K562 (cell line): ENCODE results near the gene ARNT2. TPM values are rescaled to one million over a fixed set of nuclear protein-coding genes. Genes with fewer than 3 reads are reported as not detected.

Experiments used
- ATAC-seq: fragments of 200-7000 bp; cut with Tn5 transposase; 3 replicates; pipeline ENCODE4 v1.9.1; 2020; ENCODE audit warnings: moderate library complexity
- BruUV-seq: library from RNA; stranded (reverse); fragments of 400-500 nt; replicated peaks from 2 replicates; lab custom pipeline; 2021; lab: Mats Ljungman, UMichigan
- CTCF ChIA-PET: fragments of 300-600 bp; formaldehyde crosslinking; extraction: SDS; loops from one replicate; lab custom pipeline; 2021; ENCODE audit warnings: low intra/inter-chr PET ratio; lab: Yijun Ruan, JAX
- POLR2A ChIA-PET: fragments of 300-600, 350-650 bp; sonication (Branson Sonifier 250); formaldehyde crosslinking; extraction: SDS; loops from one replicate; lab custom pipeline; 2021; ENCODE audit warnings: antibody characterized with exemption, inconsistent platforms; lab: Yijun Ruan, JAX
- DNase-seq, 4 experiments: peaks; one replicate each; pipeline versions ENCODE4 v3.0.0 to v3.0.0-alpha.2; 2011 to 2018; ENCODE audit warnings: low spot score in 3 of 4, mixed read lengths in 3 of 4; ENCODE audit errors: extremely low read depth in 1 of 4
- FAIRE-seq: peaks from 2 replicates; lab custom pipeline; 2011; peaks lifted over from hg19 to GRCh38; lab: Jason Lieb, UNC
- H2AFZ ChIP-seq: 2 replicates; pipeline ENCODE4 v1.6.0; 2011; ENCODE audit warnings: low read depth, low read length, control low read depth, inconsistent platforms
- H3K27ac ChIP-seq: fragments of 200-600 bp; 3 replicates; pipeline ENCODE4 v1.8.0; 2011; ENCODE audit warnings: low read depth, mild to moderate bottlenecking, control low read depth, inconsistent platforms, low read length, moderate library complexity, mixed read lengths; ENCODE audit errors: extremely low read depth
- H3K27me3 ChIP-seq, 2 experiments: fragments of 300-600 bp in 1 of 2; 2 replicates in 1 of 2; 3 replicates in 1 of 2; pipeline versions ENCODE4 v1.6.0 to v1.8.0; 2011; ENCODE audit warnings: inconsistent platforms in 2 of 2, low read length in 2 of 2, mild to moderate bottlenecking in 1 of 2, mixed read lengths in 1 of 2, moderate library complexity in 1 of 2; ENCODE audit not compliant: control insufficient read depth in 2 of 2, insufficient read depth in 2 of 2
- H3K36me3 ChIP-seq: fragments of 300-600 bp; 3 replicates; pipeline ENCODE4 v1.8.0; 2011; ENCODE audit warnings: mild to moderate bottlenecking, low read length, inconsistent platforms; ENCODE audit not compliant: control insufficient read depth, insufficient read depth
- H3K4me1 ChIP-seq, 2 experiments: fragments of 200-600 bp in 1 of 2; replicated peaks in 1 of 2; 2 replicates in 1 of 2; 3 replicates in 1 of 2; pipeline versions ENCODE4 v1.5.1 to v1.8.0; 2011; ENCODE audit warnings: inconsistent platforms in 2 of 2, low read length in 2 of 2, mild to moderate bottlenecking in 1 of 2, mixed read lengths in 1 of 2, moderate library complexity in 1 of 2; ENCODE audit not compliant: control insufficient read depth in 2 of 2, insufficient read depth in 2 of 2
- H3K4me2 ChIP-seq: 2 replicates; pipeline ENCODE4 v1.6.1; 2011; ENCODE audit warnings: low read length, control low read depth, inconsistent platforms, mixed read lengths; ENCODE audit not compliant: insufficient read depth
- H3K4me3 ChIP-seq: fragments of 200-600 bp; sonication (generic), shearing (Covaris generic); 2 replicates; pipeline ENCODE4 v1.5.1; 2016; ENCODE audit warnings: control low read depth, inconsistent platforms
- H3K79me2 ChIP-seq: fragments of 200-600 bp; 3 replicates; pipeline ENCODE4 v1.8.0; 2011; ENCODE audit warnings: low read length, inconsistent platforms; ENCODE audit not compliant: control insufficient read depth, insufficient read depth
- H3K9ac ChIP-seq, 2 experiments: 2 replicates each; pipeline versions ENCODE4 v1.6.0 to v1.6.1; 2011; ENCODE audit warnings: low read depth in 2 of 2, low read length in 2 of 2, control low read depth in 1 of 2, inconsistent platforms in 1 of 2, mild to moderate bottlenecking in 1 of 2, mixed read lengths in 1 of 2; ENCODE audit not compliant: insufficient read depth in 1 of 2
- H3K9me1 ChIP-seq: one replicate; pipeline ENCODE4 v1.6.0; 2011; ENCODE audit warnings: inconsistent platforms, mild to moderate bottlenecking, low read length, moderate library complexity; ENCODE audit not compliant: control insufficient read depth, insufficient read depth
- H3K9me3 ChIP-seq: replicated peaks from 2 replicates; pipeline ENCODE4 v1.5.1; 2011; ENCODE audit warnings: low read depth, low read length, inconsistent platforms; ENCODE audit not compliant: control insufficient read depth, insufficient read depth
- H4K20me1 ChIP-seq: replicated peaks from 2 replicates; pipeline ENCODE4 v1.6.1; 2011; ENCODE audit warnings: low read length, inconsistent platforms, mixed read lengths; ENCODE audit not compliant: control insufficient read depth, insufficient read depth
- CSDE1 ChIP-seq, 2 experiments: fragments of 450-650 bp; IDR thresholded peaks; 2 replicates each; pipeline ENCODE4 v1.6.1; 2016; ENCODE audit warnings: mild to moderate bottlenecking in 1 of 2
- CTCFL ChIP-seq: IDR thresholded peaks from 2 replicates; pipeline ENCODE4 v1.6.1; 2011; ENCODE audit warnings: borderline replicate concordance, low read depth, mild to moderate bottlenecking, moderate library complexity, low read length; ENCODE audit not compliant: insufficient read depth, poor library complexity, severe bottlenecking
- FOXP1 ChIP-seq: sonication (generic); formaldehyde crosslinking; IDR thresholded peaks from 2 replicates; pipeline ENCODE4 v1.8.0; 2022; ENCODE audit warnings: mild to moderate bottlenecking, missing genetic modification reagents
- PML ChIP-seq: IDR thresholded peaks from 2 replicates; pipeline ENCODE4 v1.6.1; 2012; ENCODE audit warnings: low read length, inconsistent platforms
- STAG1 ChIP-seq: sonication (generic); formaldehyde crosslinking; IDR thresholded peaks from 2 replicates; pipeline ENCODE4 v1.5.0; 2020; ENCODE audit warnings: missing genetic modification reagents, borderline replicate concordance
- TAF9B ChIP-seq: fragments of 450-650 bp; IDR thresholded peaks from 2 replicates; pipeline ENCODE4 v1.6.1; 2018; ENCODE audit warnings: mild to moderate bottlenecking; ENCODE audit not compliant: partially characterized antibody
- ZC3H11A ChIP-seq: IDR thresholded peaks from 2 replicates; pipeline ENCODE4 v1.6.1; 2012; ENCODE audit warnings: low read depth, low read length, improper control_type of control experiment
- ZNF134 ChIP-seq: fragments of 250-450 bp; sonication (Bioruptor Pico); conservative IDR thresholded peaks from 2 replicates; pipeline ENCODE4 v1.4.0; 2020
- ZNF586 ChIP-seq: fragments of 450-650 bp; formaldehyde crosslinking; conservative IDR thresholded peaks from 2 replicates; pipeline ENCODE4 v1.4.0; 2020; ENCODE audit warnings: mild to moderate bottlenecking, moderate library complexity
- ZNF639 ChIP-seq, 2 experiments: fragments of 200-800 bp in 1 of 2; sonication (Bioruptor generic) in 1 of 2; sonication (generic) in 1 of 2; formaldehyde crosslinking in 1 of 2; IDR thresholded peaks in 1 of 2; conservative IDR thresholded peaks in 1 of 2; 2 replicates each; pipeline versions ENCODE4 v1.5.0 to v1.6.1; 2016 to 2020; ENCODE audit warnings: missing compliant biosample characterization in 1 of 2, missing genetic modification characterization in 1 of 2, missing genetic modification reagents in 1 of 2
- WGBS: fragments of 100-300 bp; shearing (Covaris generic); methylation state at CpG from one replicate; pipeline ENCODE4 v1.1.6; 2016; ENCODE audit warnings: low coverage, mixed read lengths; ENCODE audit not compliant: insufficient coverage; ENCODE audit errors: missing lambda C conversion rate; 5-methylcytosine and 5-hydroxymethylcytosine counted together
- in situ Hi-C: fragments of 300-500 bp; cut with MboI; formaldehyde crosslinking; loops from 4 replicates; pipeline ENCODE4 v1.15.0; 2018; ENCODE audit warnings: inconsistent platforms, mixed read lengths
- intact Hi-C: fragments of 100-400 bp; cut with micrococcal nuclease; formaldehyde crosslinking; loops from 2 replicates; pipeline ENCODE4 v1.14.2; 2022
- polyA plus RNA-seq, 8 experiments: library from polyadenylated mRNA; depleted of rRNA in 4 of 8; stranded (reverse) in 5 of 8; unstranded in 3 of 8; fragments of >200 nt; fragmentation: Nextera tagmentation in 2 of 8; fragmentation: Illumina TruSeq in 1 of 8; extraction: Ambion mirVana in 2 of 8; extraction: Trizol in 1 of 8; gene quantifications; 2 replicates each; pipeline versions ENCODE4 v1.2.1 to v1.2.3, GENCODE V29; 2011 to 2014; ENCODE audit warnings: inconsistent platforms in 1 of 8, missing spikeins in 1 of 8
- total RNA-seq, 7 experiments: library from RNA; depleted of rRNA in 6 of 7; stranded (reverse); fragments of >200 nt in 6 of 7; fragmentation: Illumina TruSeq in 2 of 7; extraction: Trizol in 2 of 7; gene quantifications; 2 replicates each; pipeline versions ENCODE4 v1.2.1 to v1.2.3, GENCODE V29; 2011 to 2021; ENCODE audit warnings: low replicate concordance in 1 of 7
- TF ChIP-seq, protein P1 (sequence below): fragments of 250-450 bp; sonication (Bioruptor Pico); IDR thresholded peaks from 2 replicates; pipeline ENCODE4 v1.8.0; 2021; ENCODE audit warnings: mild to moderate bottlenecking, moderate library complexity
- TF ChIP-seq, protein P2 (sequence below): sonication (generic); formaldehyde crosslinking; IDR thresholded peaks from 2 replicates; pipeline ENCODE4 v1.8.1; 2023; ENCODE audit warnings: mild to moderate bottlenecking, missing genetic modification reagents

The ARNT2 gene
- total and polyA plus RNA-seq, 9 of the 15 experiments (the other 6 are each of a cell fraction or from before 2014, with no cell fraction given), result 0.01 TPM; not detected in 8

DNA sequence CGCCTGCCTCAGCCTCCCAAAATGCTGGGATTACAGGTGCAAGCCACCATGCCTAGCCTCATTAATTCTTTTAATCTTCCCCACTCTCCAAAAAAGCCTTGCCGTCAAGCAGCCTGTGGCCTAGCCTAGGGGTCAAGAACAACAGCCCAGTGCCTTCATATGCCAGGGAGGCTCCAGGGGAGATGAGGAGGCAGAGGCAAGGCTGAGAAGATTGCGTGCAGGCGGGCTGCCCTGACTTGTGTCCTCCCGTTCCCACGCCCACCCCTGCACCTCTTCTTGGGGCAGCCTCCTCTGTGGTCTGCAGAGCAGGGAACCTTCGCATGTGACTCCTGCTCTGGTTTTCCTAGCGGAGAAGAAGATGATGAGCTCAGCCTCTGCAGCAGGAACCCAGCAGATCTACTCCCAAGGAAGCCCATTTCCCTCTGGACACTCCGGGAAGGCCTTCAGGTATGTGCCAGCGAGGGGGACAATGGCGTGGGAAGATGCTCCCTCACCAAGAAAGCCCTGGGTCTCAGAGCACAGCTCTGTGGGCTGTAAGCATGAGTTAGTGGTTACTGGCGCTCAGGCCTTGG is 172.4 kb downstream of the ARNT2 start:
- BruUV-seq, result no TSS peak
- H3K4me3 ChIP-seq, result no peak overlapping the region
- ATAC-seq (no peak), FAIRE-seq (no peak), DNase-seq (no peak)
- intact Hi-C loops, result no loop called here
- WGBS, result under 1% methylated on average over 10 of the region's 12 CpGs
- H3K79me2 ChIP-seq, result no peaks in the 10 kb centered on the region
- peaks cover 2 to 60% of the 10 kb centered on the region in 2 experiments; a peak in 3 of 5 replicates for H3K27me3 ChIP-seq
- H3K36me3 ChIP-seq, result no peaks in the 10 kb centered on the region
- H3K9ac ChIP-seq, result no peak overlapping the region
- H3K9me3 ChIP-seq, result no peaks in the 10 kb centered on the region
- H4K20me1 ChIP-seq, result peaks cover 5% of the 10 kb centered on the region; the same call in 1 of the 2 replicates
- H3K4me1 ChIP-seq, result no peaks in the 10 kb centered on the region
- ChIA-PET POLR2A (no interaction called here), CTCF (no interaction called here)
- H3K9me1 ChIP-seq, result no peaks in the 10 kb centered on the region
- no peak overlapping the region for H2AFZ ChIP-seq
- H3K27ac ChIP-seq, result no peak overlapping the region
- in situ Hi-C loops, result no loop called here
- no peak overlapping the region for H3K4me2 ChIP-seq
- TF ChIP-seq PML (no peak), ZNF134 (CRISPR knock-in tag) (no peak), CTCFL (no peak), FOXP1 (CRISPR knock-in tag) (no peak), TAF9B (no peak), CSDE1 (IDR thresholded peaks at IDR 0.05) (no peak), ZNF586 (CRISPR knock-in tag) (no peak), STAG1 (CRISPR knock-in tag) (no peak), ZNF639 (CRISPR knock-in tag; conservative IDR thresholded peaks at IDR 0.05 in 1 of 2, IDR thresholded peaks at IDR 0.05 in 1 of 2) (no peak), ZC3H11A (no peak)
- TF ChIP-seq, protein P1, sequence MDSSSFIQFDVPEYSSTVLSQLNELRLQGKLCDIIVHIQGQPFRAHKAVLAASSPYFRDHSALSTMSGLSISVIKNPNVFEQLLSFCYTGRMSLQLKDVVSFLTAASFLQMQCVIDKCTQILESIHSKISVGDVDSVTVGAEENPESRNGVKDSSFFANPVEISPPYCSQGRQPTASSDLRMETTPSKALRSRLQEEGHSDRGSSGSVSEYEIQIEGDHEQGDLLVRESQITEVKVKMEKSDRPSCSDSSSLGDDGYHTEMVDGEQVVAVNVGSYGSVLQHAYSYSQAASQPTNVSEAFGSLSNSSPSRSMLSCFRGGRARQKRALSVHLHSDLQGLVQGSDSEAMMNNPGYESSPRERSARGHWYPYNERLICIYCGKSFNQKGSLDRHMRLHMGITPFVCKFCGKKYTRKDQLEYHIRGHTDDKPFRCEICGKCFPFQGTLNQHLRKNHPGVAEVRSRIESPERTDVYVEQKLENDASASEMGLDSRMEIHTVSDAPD (CRISPR knock-in tag), result no peak
- TF ChIP-seq, protein P2, sequence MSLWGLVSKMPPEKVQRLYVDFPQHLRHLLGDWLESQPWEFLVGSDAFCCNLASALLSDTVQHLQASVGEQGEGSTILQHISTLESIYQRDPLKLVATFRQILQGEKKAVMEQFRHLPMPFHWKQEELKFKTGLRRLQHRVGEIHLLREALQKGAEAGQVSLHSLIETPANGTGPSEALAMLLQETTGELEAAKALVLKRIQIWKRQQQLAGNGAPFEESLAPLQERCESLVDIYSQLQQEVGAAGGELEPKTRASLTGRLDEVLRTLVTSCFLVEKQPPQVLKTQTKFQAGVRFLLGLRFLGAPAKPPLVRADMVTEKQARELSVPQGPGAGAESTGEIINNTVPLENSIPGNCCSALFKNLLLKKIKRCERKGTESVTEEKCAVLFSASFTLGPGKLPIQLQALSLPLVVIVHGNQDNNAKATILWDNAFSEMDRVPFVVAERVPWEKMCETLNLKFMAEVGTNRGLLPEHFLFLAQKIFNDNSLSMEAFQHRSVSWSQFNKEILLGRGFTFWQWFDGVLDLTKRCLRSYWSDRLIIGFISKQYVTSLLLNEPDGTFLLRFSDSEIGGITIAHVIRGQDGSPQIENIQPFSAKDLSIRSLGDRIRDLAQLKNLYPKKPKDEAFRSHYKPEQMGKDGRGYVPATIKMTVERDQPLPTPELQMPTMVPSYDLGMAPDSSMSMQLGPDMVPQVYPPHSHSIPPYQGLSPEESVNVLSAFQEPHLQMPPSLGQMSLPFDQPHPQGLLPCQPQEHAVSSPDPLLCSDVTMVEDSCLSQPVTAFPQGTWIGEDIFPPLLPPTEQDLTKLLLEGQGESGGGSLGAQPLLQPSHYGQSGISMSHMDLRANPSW, result no peak
